OCI-LY3 (cell line): ENCODE data around the gene CUL9.
A peak's percentile ranks its signal among the peaks of the same experiment; 100 is the strongest.

Source experiments
- CTCF ChIP-seq: fragments of 200-600, 300-600 bp; sonication (generic); IDR thresholded peaks from 2 replicates; pipeline ENCODE4 v1.5.1; 2014; ENCODE audit warnings: antibody characterized with exemption, low read length, low read depth
- EZH2phosphoT487 ChIP-seq: fragments of 200-600 bp; shearing (Covaris generic); IDR thresholded peaks from 2 replicates; pipeline ENCODE4 v1.6.1; 2018; ENCODE audit warnings: antibody characterized with exemption, mixed run types, low read depth

GRCh38 chr6:43143235-43144128 is 38.5 kb upstream of the CUL9 start:
- TF ChIP-seq CTCF (peak; percentile 97), EZH2phosphoT487 (no peak)
